ENCODE data around the gene MCF2L2. TPM values are rescaled to one million over a fixed set of nuclear protein-coding genes. Genes with fewer than 3 reads are reported as not detected.

Gene MCF2L2
- total and polyA plus RNA-seq, 9 of the 15 experiments (the other 6 are each of a cell fraction or from before 2014, with no cell fraction given), result 0.56 to 4.2 (median 3.0) TPM

- peak in 1 of 2 experiments; percentile 52; a peak in 1 of 4 replicates for TF ChIP-seq TRIM24 (IDR thresholded peaks at IDR 0.05)
- TF ChIP-seq KDM1A (IDR thresholded peaks at IDR 0.05), result peak; percentile 80 to 82
- TF ChIP-seq PKNOX1 (IDR thresholded peaks at IDR 0.05), result peak; percentile 15; the same call in 1 of the 2 replicates
- no peak for TF ChIP-seq U2AF2 (optimal IDR thresholded peaks at IDR 0.05; ENCODE audit: low read depth, low read length)
- peak; percentile 94 to 95 for TF ChIP-seq FOXA3 (CRISPR knock-in tag; conservative IDR thresholded peaks at IDR 0.05 in 1 of 2, IDR thresholded peaks at IDR 0.05 in 1 of 2)
- TF ChIP-seq FOXK2 (conservative IDR thresholded peaks at IDR 0.05 in 1 of 2, IDR thresholded peaks at IDR 0.05 in 1 of 2; ENCODE audit: low read depth in 2 of 2), result peak; percentile 42 to 62; a peak in 2 of 4 replicates
- peak; percentile 84 for TF ChIP-seq SMARCA4 (IDR thresholded peaks at IDR 0.05)
- peak; percentile 62; the same call in 1 of the 2 replicates for TF ChIP-seq LEF1 (IDR thresholded peaks at IDR 0.05)
- no peak for TF ChIP-seq HOMEZ (CRISPR knock-in tag; IDR thresholded peaks at IDR 0.05)
- 0 out of 2 replicates have a peak, but pooled peaks have one; percentile 21 for TF ChIP-seq RB1 (IDR thresholded peaks at IDR 0.05; ENCODE audit: low read depth)
- peak; percentile 58; the same call in 1 of the 2 replicates for TF ChIP-seq ELF4 (CRISPR knock-in tag; IDR thresholded peaks at IDR 0.05)
- TF ChIP-seq CXXC5 (CRISPR knock-in tag; IDR thresholded peaks at IDR 0.05), result peak; percentile 17; the same call in 1 of the 2 replicates
- TF ChIP-seq HNRNPLL (IDR thresholded peaks at IDR 0.05; ENCODE audit: low read depth, low read length, poor library complexity, severe bottlenecking), result peak; percentile 46
- peak; percentile 81 for TF ChIP-seq DPF2 (IDR thresholded peaks at IDR 0.05)
- TF ChIP-seq FOXJ3 (CRISPR knock-in tag; IDR thresholded peaks at IDR 0.05), result no peak
- peak; percentile 88 for TF ChIP-seq CBFA2T3 (IDR thresholded peaks at IDR 0.05)
- peak in 1 of 2 experiments; percentile 71; a peak in 2 of 4 replicates for TF ChIP-seq HDAC1 (IDR thresholded peaks at IDR 0.05)
- TF ChIP-seq MTA2 (IDR thresholded peaks at IDR 0.05; ENCODE audit: low read depth), result peak; percentile 69
- TF ChIP-seq FOXM1 (IDR thresholded peaks at IDR 0.05; ENCODE audit: low read depth), result 0 out of 2 replicates have a peak, but pooled peaks have one; percentile 42
- TF ChIP-seq FOXM1 (CRISPR knock-in tag; IDR thresholded peaks at IDR 0.05; ENCODE audit: low read depth), result no peak
- TF ChIP-seq RCOR1 (IDR thresholded peaks at IDR 0.05; ENCODE audit: borderline replicate concordance in 1 of 2, low read depth in 2 of 2, low read length in 2 of 2), result peak in 1 of 2 experiments; percentile 80; a peak in 2 of 4 replicates
- TF ChIP-seq SMARCE1 (IDR thresholded peaks at IDR 0.05), result peak; percentile 84
- TF ChIP-seq PHB (CRISPR knock-in tag; IDR thresholded peaks at IDR 0.05), result no peak
- TF ChIP-seq NFIC (IDR thresholded peaks at IDR 0.05), result peak; percentile 64
Measured at GRCh38 chr3:183330881-183331280, 97.5 kb downstream of the MCF2L2 start (continued).
